Thymus (tissue), 11 donors: ENCODE results near the gene VPS52. TPM values are rescaled to one million over a fixed set of nuclear protein-coding genes. Genes with fewer than 3 reads are reported as not detected.
A peak's percentile ranks its signal among the peaks of the same experiment; 100 is the strongest.
"Not testable (repeated sequence)": the region's sequence is repeated elsewhere in the genome, so short reads cannot be mapped to it uniquely, and the experiment has no call there.

Source experiments
- DNase-seq, 9 donors: peaks; one replicate each; pipeline ENCODE4 v3.0.0-alpha.2; 2013; ENCODE audit warnings: low spot score in 9 of 9, low read depth in 6 of 9, missing footprints in 1 of 9
- H3K27ac ChIP-seq, 2 donors: one replicate each; pipeline ENCODE4 v1.5.1; 2013; ENCODE audit warnings: control low read depth in 1 of 2, low read depth in 1 of 2, low read length in 1 of 2, mild to moderate bottlenecking in 1 of 2, moderate library complexity in 1 of 2
- H3K27me3 ChIP-seq, 2 donors: one replicate each; pipeline ENCODE4 v1.5.1; 2013; ENCODE audit warnings: low read length in 1 of 2; ENCODE audit not compliant: control insufficient read depth in 2 of 2, insufficient read depth in 1 of 2
- H3K36me3 ChIP-seq, 2 donors: one replicate each; pipeline ENCODE4 v1.5.1; 2013; ENCODE audit warnings: low read length in 1 of 2, mild to moderate bottlenecking in 1 of 2, moderate library complexity in 1 of 2; ENCODE audit not compliant: control insufficient read depth in 2 of 2, insufficient read depth in 2 of 2
- H3K4me1 ChIP-seq, 2 donors: one replicate each; pipeline ENCODE4 v1.5.1; 2013; ENCODE audit warnings: low read length in 2 of 2; ENCODE audit not compliant: control insufficient read depth in 2 of 2, insufficient read depth in 2 of 2
- H3K4me3 ChIP-seq, 2 donors: one replicate each; pipeline ENCODE4 v1.5.1; 2013; ENCODE audit warnings: low read length in 2 of 2, control low read depth in 1 of 2, mild to moderate bottlenecking in 1 of 2
- H3K9me3 ChIP-seq, 2 donors: one replicate each; pipeline ENCODE4 v1.5.1; 2013; ENCODE audit warnings: low read length in 1 of 2, mild to moderate bottlenecking in 1 of 2; ENCODE audit not compliant: control insufficient read depth in 2 of 2, insufficient read depth in 1 of 2
- WGBS: extraction: QIAGEN DNeasy Blood & Tissue Kit; methylation state at CpG from one replicate; pipeline ENCODE4 v1.1.7; 2013; 5-methylcytosine and 5-hydroxymethylcytosine counted together
- polyA plus RNA-seq: library from polyadenylated mRNA; stranded (reverse); fragments of 200-250 nt; gene quantifications from one replicate; pipeline ENCODE4 v1.2.3, GENCODE V29; 2013
- total RNA-seq: library from RNA; stranded (reverse); fragments of 120-200 nt; gene quantifications from one replicate; pipeline ENCODE4 v1.2.4, GENCODE V29; 2013
- donor health status: healthy.

Gene VPS52
- total and polyA plus RNA-seq, 2 donors, result 26.3 to 59.0 TPM

DNA sequence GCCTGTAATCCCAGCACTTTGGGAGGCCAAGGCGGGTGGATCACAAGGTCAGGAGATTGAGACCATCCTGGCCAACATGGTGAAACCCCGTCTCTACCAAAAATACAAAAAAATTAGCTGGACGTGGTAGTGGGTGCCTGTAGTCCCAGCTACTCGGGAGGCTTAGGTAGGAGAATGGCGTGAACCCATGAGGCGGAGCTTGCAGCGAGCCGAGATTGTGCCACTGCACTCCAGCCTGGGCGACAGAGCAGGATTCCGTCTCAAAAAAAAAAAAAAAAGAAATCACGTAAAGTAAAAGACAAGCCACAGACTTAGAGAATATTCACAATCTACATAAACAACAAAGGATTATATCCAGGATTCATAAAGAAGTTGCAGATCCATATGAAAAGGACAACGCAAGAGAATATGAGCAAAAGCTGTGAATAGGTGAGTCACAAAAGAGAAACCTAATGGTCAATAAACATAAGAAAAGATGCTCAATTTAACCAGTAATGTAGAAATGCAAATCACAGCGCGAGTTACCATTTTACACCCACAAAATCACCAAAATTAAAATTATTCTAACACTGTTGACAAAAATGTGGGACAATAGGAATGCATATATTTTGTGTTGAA, 45.1 kb downstream of the VPS52 start:
- WGBS, result 59% methylated on average over 14 of the region's 14 CpGs
- H3K27me3 ChIP-seq, result peaks cover 0 to 26% of the 10 kb centered on the region in 2 donors
- H3K4me3 ChIP-seq, H3K4me1 ChIP-seq, H3K27ac ChIP-seq, DNase-seq, H3K9me3 ChIP-seq, H3K36me3 ChIP-seq: not testable (repeated sequence)

DNA sequence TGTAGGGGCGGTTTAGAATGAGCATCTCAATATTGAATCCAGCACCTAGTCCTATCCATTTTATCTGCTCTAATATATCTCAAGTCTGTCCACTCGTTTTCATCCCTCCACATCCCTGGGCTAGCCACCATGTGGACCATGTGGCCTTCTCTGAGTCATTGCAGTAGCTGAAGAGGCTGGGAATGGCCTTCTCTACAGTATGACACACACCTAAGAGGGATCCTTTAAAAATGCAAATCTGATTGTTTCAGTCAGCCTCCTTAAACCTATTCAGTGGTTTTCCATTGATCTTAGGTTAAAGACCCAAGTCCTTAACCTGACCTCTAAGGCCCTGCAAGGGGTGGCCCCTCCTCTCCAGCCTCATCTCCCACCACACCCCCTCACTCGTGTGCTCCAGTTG, 54.0 kb downstream of the VPS52 start:
- DNase-seq, result no peak
- Histone ChIP-seq H3K4me1 (peaks cover 11 to 25% of the 10 kb centered on the region in 2 donors), H3K27ac (no peak overlapping the region), H3K36me3 (no peaks in the 10 kb centered on the region), H3K4me3 (no peak overlapping the region), H3K27me3 (peaks cover 4 to 41% of the 10 kb centered on the region in 2 donors), H3K9me3 (no peaks in the 10 kb centered on the region)
- 87% methylated on average over 3 of the region's 3 CpGs for WGBS

DNA sequence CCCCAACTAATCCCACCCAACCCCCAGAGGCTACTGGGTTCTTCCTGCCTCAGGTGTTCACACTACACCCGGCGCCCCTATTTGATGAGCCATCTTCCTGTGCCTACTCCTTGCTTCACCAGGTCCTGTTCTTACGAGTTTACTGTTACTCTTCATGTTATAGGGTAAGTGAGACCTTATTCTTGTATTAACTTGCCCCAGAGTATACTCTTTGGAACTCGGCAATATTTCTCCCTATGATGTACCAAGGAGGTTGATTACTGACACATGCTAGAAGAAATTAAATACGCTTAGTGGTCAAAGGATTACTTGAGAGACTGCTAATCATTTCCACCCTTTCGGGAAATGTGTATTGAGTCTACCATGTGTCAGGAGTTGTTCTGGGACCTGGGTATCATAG, 54.4 kb downstream of the VPS52 start:
- DNase-seq, result no peak
- Histone ChIP-seq H3K9me3 (no peaks in the 10 kb centered on the region), H3K27me3 (peaks cover 6 to 43% of the 10 kb centered on the region in 2 donors), H3K36me3 (peaks cover 0 to 2% of the 10 kb centered on the region in 2 donors), H3K4me3 (no peak overlapping the region), H3K4me1 (peaks cover 11 to 29% of the 10 kb centered on the region in 2 donors), H3K27ac (no peak overlapping the region)
- WGBS, result 96% methylated on average over 6 of the region's 6 CpGs

DNA sequence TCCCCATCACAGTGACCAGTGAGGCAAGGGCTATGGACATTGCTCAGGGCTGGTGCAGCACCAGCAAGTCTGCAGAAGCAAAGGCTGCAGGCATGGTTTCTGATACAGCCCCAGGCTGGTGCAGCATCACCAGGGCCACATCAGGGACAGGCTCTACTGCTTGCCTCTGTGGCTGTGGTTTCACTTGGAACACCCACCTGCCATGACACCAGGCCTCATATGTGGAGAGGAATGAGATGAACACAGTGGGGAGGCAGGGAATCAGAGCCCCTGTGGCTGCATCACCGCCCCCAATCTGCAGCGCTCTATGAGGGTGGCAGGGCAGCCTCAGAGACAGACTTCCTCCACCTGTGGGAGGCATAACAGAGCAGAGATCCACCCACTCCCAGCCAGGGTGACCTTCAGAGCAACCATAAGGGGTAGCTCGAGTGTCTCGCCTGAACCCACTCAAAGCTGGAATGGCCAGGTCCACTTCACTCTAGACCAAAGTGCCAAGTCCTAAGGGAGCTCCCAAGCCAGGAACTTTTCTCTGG, 55.5 kb downstream of the VPS52 start:
- Histone ChIP-seq H3K27me3 (peaks cover 8 to 48% of the 10 kb centered on the region in 2 donors), H3K4me3 (no peak overlapping the region), H3K9me3 (no peaks in the 10 kb centered on the region), H3K27ac (no peak overlapping the region), H3K4me1 (peaks cover 11 to 31% of the 10 kb centered on the region in 2 donors), H3K36me3 (peaks cover 4 to 13% of the 10 kb centered on the region in 2 donors)
- 89% methylated on average over 4 of the region's 4 CpGs for WGBS
- no peak for DNase-seq

DNA sequence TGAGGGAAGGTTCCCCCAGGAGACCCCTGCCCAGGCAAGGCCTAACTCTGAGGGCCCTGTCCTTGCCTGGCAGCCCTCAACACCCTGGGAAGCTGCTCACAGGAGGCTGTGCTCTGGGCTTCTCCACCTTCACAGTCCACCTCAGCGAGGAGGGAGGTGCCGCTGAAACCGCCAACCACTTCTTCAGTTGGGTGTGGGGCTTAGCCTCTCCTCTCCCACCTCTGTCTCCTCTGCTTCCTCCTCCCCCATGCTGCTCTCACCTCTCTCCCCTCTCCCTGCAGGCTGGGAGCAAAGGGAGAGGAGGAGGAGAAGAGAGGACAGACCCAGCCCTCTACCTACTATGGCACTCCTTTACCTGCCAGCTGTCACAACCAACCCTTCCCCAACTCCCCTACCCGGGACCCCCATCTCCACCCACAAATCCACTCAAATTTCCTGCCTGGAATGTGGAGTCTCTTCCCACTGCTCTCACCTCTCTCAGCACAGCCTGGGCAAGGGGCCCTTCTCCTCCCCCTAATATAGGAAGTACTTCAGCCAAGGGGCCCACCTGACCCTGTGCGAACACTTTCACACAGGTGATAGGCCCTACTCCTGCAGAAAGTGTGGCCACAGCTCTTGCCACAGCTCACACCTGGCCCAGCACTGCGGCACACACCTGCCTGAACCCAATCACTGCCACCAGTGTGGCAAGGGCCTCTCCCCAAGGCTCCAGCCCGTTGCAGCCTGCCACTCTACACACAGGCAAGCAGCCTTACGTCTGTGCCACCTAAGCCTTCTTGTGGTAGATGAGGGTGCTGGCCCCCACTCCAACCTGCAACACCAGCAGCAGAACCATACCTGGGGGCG, 56.2 kb downstream of the VPS52 start:
- H3K36me3 ChIP-seq, result peaks cover 5 to 20% of the 10 kb centered on the region in 2 donors
- DNase-seq, result no peak
- H3K4me1 ChIP-seq, result peaks cover 11 to 31% of the 10 kb centered on the region in 2 donors
- peak overlapping the region in 1 of 2 donors; percentile 11 for H3K27ac ChIP-seq
- WGBS, result 91% methylated on average over 9 of the region's 9 CpGs
- H3K9me3 ChIP-seq, result no peaks in the 10 kb centered on the region
- no peak overlapping the region for H3K4me3 ChIP-seq
- peaks cover 8 to 48% of the 10 kb centered on the region in 2 donors for H3K27me3 ChIP-seq

DNA sequence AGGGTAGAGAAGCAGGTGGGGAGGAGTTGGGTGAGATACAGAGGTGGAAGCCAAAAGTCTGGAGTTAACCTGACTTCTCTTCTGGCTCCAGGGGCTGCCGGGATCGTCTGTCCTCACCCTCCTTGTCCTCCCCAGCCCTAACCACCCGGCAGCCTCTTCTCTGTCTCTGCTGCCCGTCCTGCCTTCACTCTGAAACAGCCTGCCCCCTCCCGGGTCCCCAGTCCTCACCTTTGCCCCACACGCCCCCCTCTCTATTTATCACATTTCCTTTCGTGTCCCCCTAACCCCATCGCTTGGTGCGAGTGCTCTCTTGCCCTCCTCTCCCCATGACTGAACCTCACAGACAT, 57.7 kb downstream of the VPS52 start:
- no peak for DNase-seq
- H3K4me1 ChIP-seq, result peaks cover 11 to 34% of the 10 kb centered on the region in 2 donors
- H3K9me3 ChIP-seq, result no peaks in the 10 kb centered on the region
- WGBS, result 20% methylated on average over 9 of the region's 9 CpGs
- peak overlapping the region; percentile 47 to 53 for H3K4me3 ChIP-seq
- peaks cover 16 to 30% of the 10 kb centered on the region in 2 donors for H3K36me3 ChIP-seq
- peaks cover 8 to 48% of the 10 kb centered on the region in 2 donors for H3K27me3 ChIP-seq
- no peak overlapping the region for H3K27ac ChIP-seq

DNA sequence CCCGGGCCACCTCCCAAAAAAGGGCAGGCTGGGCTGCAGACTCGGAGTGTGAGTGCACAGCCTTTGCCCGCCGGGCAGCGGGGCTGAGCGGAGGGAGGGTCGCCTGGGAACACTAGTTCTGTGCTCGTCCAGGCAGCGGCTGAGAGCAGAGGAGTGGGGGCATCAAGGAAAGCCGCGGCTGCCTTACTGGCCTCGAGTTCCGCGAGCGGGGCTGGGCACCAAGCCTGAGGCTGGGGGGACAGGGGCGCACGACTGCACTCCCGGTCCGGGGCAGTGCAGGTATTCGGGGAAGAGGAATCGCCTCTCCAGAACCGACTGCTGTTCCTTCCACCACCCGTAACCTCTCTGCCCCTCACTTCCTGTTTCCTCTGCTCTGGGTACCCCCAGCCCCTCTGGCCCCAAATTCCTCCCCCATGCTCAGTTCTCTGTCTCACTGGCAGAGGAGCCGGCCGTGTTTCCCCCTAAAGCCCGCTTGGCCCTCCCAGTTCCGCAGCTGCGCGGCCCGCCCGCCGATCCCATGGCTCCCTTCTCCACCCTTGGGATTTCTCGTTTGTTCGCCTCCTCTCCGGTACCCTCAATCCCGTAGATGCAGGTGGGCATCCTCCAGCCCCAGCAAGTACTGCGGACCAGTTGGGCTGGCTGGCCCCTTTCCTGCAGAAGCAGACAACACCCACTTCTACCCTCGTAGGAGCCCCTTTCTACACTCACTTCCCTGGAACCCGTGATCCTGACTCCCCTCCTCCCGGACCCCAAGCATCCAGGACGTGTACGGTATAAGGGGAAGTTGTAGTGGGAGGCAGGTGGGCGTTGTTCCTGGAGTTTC, 58.3 kb downstream of the VPS52 start:
- H3K27me3 ChIP-seq, result peaks cover 8 to 48% of the 10 kb centered on the region in 2 donors
- H3K36me3 ChIP-seq, result peaks cover 16 to 30% of the 10 kb centered on the region in 2 donors
- H3K4me3 ChIP-seq, result peak overlapping the region; percentile 47 to 53
- 1% methylated on average over 43 of the region's 43 CpGs for WGBS
- peak overlapping the region in 1 of 2 donors; percentile 47 for H3K27ac ChIP-seq
- peak in 2 of 9 donors; percentile 27 to 52 for DNase-seq
- peaks cover 11 to 37% of the 10 kb centered on the region in 2 donors for H3K4me1 ChIP-seq
- no peaks in the 10 kb centered on the region for H3K9me3 ChIP-seq

DNA sequence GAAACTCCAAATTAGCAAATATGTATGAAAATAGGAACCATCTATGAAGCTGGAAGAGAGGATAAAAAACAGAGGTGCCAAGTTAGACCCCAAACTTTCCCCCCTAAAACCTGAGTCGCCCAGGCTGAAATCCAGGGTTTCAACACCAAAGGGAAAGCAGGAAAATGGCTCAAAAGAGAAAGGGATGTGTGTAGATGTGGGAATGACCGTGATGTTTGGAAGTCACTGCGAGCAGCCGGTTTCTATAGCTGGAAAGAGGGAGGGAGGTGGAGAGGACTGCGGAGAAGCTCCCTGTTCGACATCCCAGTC, 58.9 kb downstream of the VPS52 start:
- Histone ChIP-seq H3K4me1 (peaks cover 15 to 40% of the 10 kb centered on the region in 2 donors), H3K27ac (no peak overlapping the region), H3K27me3 (peaks cover 8 to 48% of the 10 kb centered on the region in 2 donors), H3K4me3 (peak overlapping the region; percentile 47 to 53), H3K9me3 (no peaks in the 10 kb centered on the region), H3K36me3 (peaks cover 16 to 30% of the 10 kb centered on the region in 2 donors)
- 22% methylated on average over 6 of the region's 6 CpGs for WGBS
- no peak for DNase-seq
